IMR-90 (cell line): ENCODE data around the gene COPS2. TPM values are rescaled to one million over a fixed set of nuclear protein-coding genes. Genes with fewer than 3 reads are reported as not detected.

Experiments used
- ATAC-seq: fragments of 200-7000 bp; cut with Tn5 transposase; 2 replicates; pipeline ENCODE4 v1.9.1; 2020; ENCODE audit warnings: low read depth, mild to moderate bottlenecking, moderate library complexity
- BruUV-seq: library from RNA; stranded (reverse); fragments of 400-500 nt; replicated peaks from 2 replicates; lab custom pipeline; 2021; lab: Mats Ljungman, UMichigan
- CTCF ChIA-PET: fragments of 300-600 bp; formaldehyde crosslinking; extraction: SDS; loops from one replicate; lab custom pipeline; 2021; ENCODE audit warnings: antibody characterized with exemption; lab: Yijun Ruan, JAX
- POLR2A ChIA-PET: fragments of 300-600 bp; sonication (Branson Sonifier 250); formaldehyde crosslinking; loops from one replicate; lab custom pipeline; 2022; ENCODE audit warnings: antibody characterized with exemption; ENCODE audit not compliant: unreplicated experiment; lab: Charles Lee
- DNase-seq: peaks from one replicate; pipeline ENCODE4 v3.0.0; 2013
- H2AFZ ChIP-seq: replicated peaks from 2 replicates; pipeline ENCODE3; 2013; ENCODE audit warnings: low read length, mild to moderate bottlenecking; ENCODE audit not compliant: poor library complexity
- H2AK5ac ChIP-seq: 2 replicates; pipeline ENCODE4 v1.6.1; 2013; ENCODE audit warnings: low read depth, low read length, inconsistent platforms
- H2AK9ac ChIP-seq: replicated peaks from 2 replicates; pipeline ENCODE3; 2013; ENCODE audit warnings: mild to moderate bottlenecking, low read depth, low read length, moderate library complexity; ENCODE audit not compliant: poor library complexity
- H2BK120ac ChIP-seq: 2 replicates; pipeline ENCODE4 v1.6.1; 2013; ENCODE audit warnings: low read depth, low read length, inconsistent platforms
- H2BK15ac ChIP-seq: 3 replicates; pipeline ENCODE4 v1.6.1; 2013; ENCODE audit warnings: low read depth, low read length, inconsistent platforms
- H2BK20ac ChIP-seq: 2 replicates; pipeline ENCODE4 v1.6.1; 2013; ENCODE audit warnings: low read depth, mild to moderate bottlenecking, inconsistent platforms, low read length, moderate library complexity
- H2BK5ac ChIP-seq: 2 replicates; pipeline ENCODE4 v1.6.1; 2013; ENCODE audit warnings: mild to moderate bottlenecking, low read depth, low read length, inconsistent platforms; ENCODE audit not compliant: poor library complexity, severe bottlenecking
- H3K14ac ChIP-seq: replicated peaks from 2 replicates; pipeline ENCODE4 v1.6.1; 2013; ENCODE audit warnings: low read depth, low read length, inconsistent platforms
- H3K18ac ChIP-seq: 2 replicates; pipeline ENCODE4 v1.6.1; 2013; ENCODE audit warnings: low read depth, low read length, control low read depth
- H3K23ac ChIP-seq: 2 replicates; pipeline ENCODE4 v1.6.1; 2013; ENCODE audit warnings: low read depth, low read length, inconsistent platforms
- H3K27ac ChIP-seq: 2 replicates; pipeline ENCODE4 v1.5.1; 2013; ENCODE audit warnings: mild to moderate bottlenecking, control low read depth, low read length; ENCODE audit not compliant: insufficient read depth
- H3K27me3 ChIP-seq: 2 replicates; pipeline ENCODE4 v1.6.1; 2013; ENCODE audit warnings: low read length; ENCODE audit not compliant: control insufficient read depth, insufficient read depth
- H3K36me3 ChIP-seq: 2 replicates; pipeline ENCODE4 v1.6.1; 2013; ENCODE audit warnings: low read length, mixed read lengths; ENCODE audit not compliant: control insufficient read depth, insufficient read depth
- H3K4ac ChIP-seq: 2 replicates; pipeline ENCODE4 v1.6.1; 2013; ENCODE audit warnings: low read depth, low read length, inconsistent platforms
- H3K4me1 ChIP-seq: 2 replicates; pipeline ENCODE4 v1.6.1; 2013; ENCODE audit warnings: low read length, mixed read lengths; ENCODE audit not compliant: control insufficient read depth, insufficient read depth
- H3K4me2 ChIP-seq: 2 replicates; pipeline ENCODE4 v1.6.1; 2013; ENCODE audit warnings: low read depth, mild to moderate bottlenecking, control low read depth, low read length, moderate library complexity
- H3K4me3 ChIP-seq: 2 replicates; pipeline ENCODE4 v1.5.1; 2013; ENCODE audit warnings: low read depth, mild to moderate bottlenecking, control low read depth, low read length, moderate library complexity; ENCODE audit not compliant: insufficient read depth
- H3K56ac ChIP-seq: 2 replicates; pipeline ENCODE4 v1.6.1; 2013; ENCODE audit warnings: low read length, inconsistent platforms; ENCODE audit not compliant: insufficient read depth; ENCODE audit errors: extremely low read depth
- H3K79me1 ChIP-seq, 2 experiments: 2 replicates each; pipeline ENCODE4 v1.6.1; 2013; ENCODE audit warnings: low read length in 2 of 2, inconsistent platforms in 1 of 2, low read depth in 1 of 2
- H3K9ac ChIP-seq: 2 replicates; pipeline ENCODE4 v1.6.1; 2013; ENCODE audit warnings: low read depth, low read length, control low read depth
- H3K9me1 ChIP-seq: 2 replicates; pipeline ENCODE4 v1.6.1; 2013; ENCODE audit warnings: low read length, inconsistent platforms; ENCODE audit not compliant: insufficient read depth
- H3K9me3 ChIP-seq: 2 replicates; pipeline ENCODE4 v1.6.1; 2013; ENCODE audit warnings: low read length; ENCODE audit not compliant: control insufficient read depth, insufficient read depth
- H4K20me1 ChIP-seq: 2 replicates; pipeline ENCODE4 v1.6.1; 2013; ENCODE audit warnings: low read length, inconsistent platforms; ENCODE audit not compliant: insufficient read depth
- H4K5ac ChIP-seq: 2 replicates; pipeline ENCODE4 v1.6.1; 2013; ENCODE audit warnings: mild to moderate bottlenecking, low read depth, low read length, control low read depth
- H4K8ac ChIP-seq, 2 experiments: 2 replicates each; pipeline ENCODE4 v1.6.1; 2013; ENCODE audit warnings: low read depth in 2 of 2, low read length in 2 of 2, control low read depth in 1 of 2, inconsistent platforms in 1 of 2
- H4K91ac ChIP-seq: 2 replicates; pipeline ENCODE4 v1.6.1; 2013; ENCODE audit warnings: low read depth, low read length, inconsistent platforms; ENCODE audit not compliant: insufficient read depth
- BHLHE40 ChIP-seq: fragments of 150-350 bp; IDR thresholded peaks from 2 replicates; pipeline ENCODE4 v1.6.1; 2016; ENCODE audit warnings: mild to moderate bottlenecking, low read depth, low read length
- CEBPB ChIP-seq: IDR thresholded peaks from 2 replicates; pipeline ENCODE4 v1.6.1; 2012; ENCODE audit warnings: low read depth, low read length, improper control_type of control experiment
- CHD1 ChIP-seq: IDR thresholded peaks from 2 replicates; pipeline ENCODE4 v1.6.1; 2012; ENCODE audit warnings: low read depth, low read length, improper control_type of control experiment
- MAFK ChIP-seq: IDR thresholded peaks from 2 replicates; pipeline ENCODE4 v1.6.1; 2012; ENCODE audit warnings: low read depth, low read length, improper control_type of control experiment
- MAZ ChIP-seq: IDR thresholded peaks from 2 replicates; pipeline ENCODE4 v1.6.1; 2012; ENCODE audit warnings: low read depth, mild to moderate bottlenecking, low read length, improper control_type of control experiment, moderate library complexity, borderline replicate concordance
- MXI1 ChIP-seq: IDR thresholded peaks from 2 replicates; pipeline ENCODE4 v1.6.1; 2012; ENCODE audit warnings: low read depth, mild to moderate bottlenecking, low read length, moderate library complexity, borderline replicate concordance
- NFE2L2 ChIP-seq: fragments of 150-350 bp; IDR thresholded peaks from 2 replicates; pipeline ENCODE4 v1.6.1; 2016; ENCODE audit warnings: low read depth, mild to moderate bottlenecking, low read length
- POLR2A ChIP-seq: IDR thresholded peaks from 2 replicates; pipeline ENCODE4 v1.6.1; 2012; ENCODE audit warnings: mild to moderate bottlenecking, low read depth, low read length
- RAD21 ChIP-seq: IDR thresholded peaks from 2 replicates; pipeline ENCODE4 v1.6.1; 2012; ENCODE audit warnings: low read length, improper control_type of control experiment
- RFX5 ChIP-seq: IDR thresholded peaks from 2 replicates; pipeline ENCODE4 v1.8.0; 2012; ENCODE audit warnings: low read depth, mild to moderate bottlenecking, low read length, moderate library complexity
- SMC3 ChIP-seq: fragments of 150-350 bp; IDR thresholded peaks from 2 replicates; pipeline ENCODE4 v1.6.1; 2016; ENCODE audit warnings: low read depth, mild to moderate bottlenecking, antibody characterized with exemption, low read length, moderate library complexity
- WGBS, 2 experiments: methylation state at CpG; one replicate each; pipeline versions ENCODE4 v1.1.5 to v1.1.7; 2013; ENCODE audit warnings: missing lambda C conversion rate in 2 of 2; ENCODE audit not compliant: insufficient read length in 1 of 2; ENCODE audit errors: extremely low coverage in 2 of 2; 5-methylcytosine and 5-hydroxymethylcytosine counted together
- dilution Hi-C: fragments of 300-500 bp; cut with HindIII; formaldehyde crosslinking; loops from one replicate; pipeline ENCODE4 v1.14.3; 2018; ENCODE audit warnings: low sequenced_read_pairs; ENCODE audit not compliant: unreplicated experiment
- in situ Hi-C: fragments of 300-500 bp; cut with MboI; formaldehyde crosslinking; loops from 3 replicates; pipeline ENCODE4 v1.14.3; 2019; ENCODE audit warnings: low sequenced_read_pairs, inconsistent platforms, mixed read lengths
- intact Hi-C: fragments of 100-400 bp; cut with micrococcal nuclease; formaldehyde crosslinking; loops from 2 replicates; pipeline ENCODE4 v1.10.0; 2022
- polyA plus RNA-seq, 3 experiments: library from polyadenylated mRNA; depleted of rRNA; stranded (reverse); fragments of >200 nt; gene quantifications; 2 replicates each; pipeline ENCODE4 v1.2.3, GENCODE V29; 2012; ENCODE audit warnings: low replicate concordance in 1 of 3
- total RNA-seq: library from RNA; depleted of rRNA; stranded (reverse); fragments of >200 nt; gene quantifications from 2 replicates; pipeline ENCODE4 v1.2.3, GENCODE V29; 2012

COPS2 gene
- total and polyA plus RNA-seq, 2 of the 4 experiments (the other 2 are of a cell fraction), result 54.6 to 75.6 TPM

DNA sequence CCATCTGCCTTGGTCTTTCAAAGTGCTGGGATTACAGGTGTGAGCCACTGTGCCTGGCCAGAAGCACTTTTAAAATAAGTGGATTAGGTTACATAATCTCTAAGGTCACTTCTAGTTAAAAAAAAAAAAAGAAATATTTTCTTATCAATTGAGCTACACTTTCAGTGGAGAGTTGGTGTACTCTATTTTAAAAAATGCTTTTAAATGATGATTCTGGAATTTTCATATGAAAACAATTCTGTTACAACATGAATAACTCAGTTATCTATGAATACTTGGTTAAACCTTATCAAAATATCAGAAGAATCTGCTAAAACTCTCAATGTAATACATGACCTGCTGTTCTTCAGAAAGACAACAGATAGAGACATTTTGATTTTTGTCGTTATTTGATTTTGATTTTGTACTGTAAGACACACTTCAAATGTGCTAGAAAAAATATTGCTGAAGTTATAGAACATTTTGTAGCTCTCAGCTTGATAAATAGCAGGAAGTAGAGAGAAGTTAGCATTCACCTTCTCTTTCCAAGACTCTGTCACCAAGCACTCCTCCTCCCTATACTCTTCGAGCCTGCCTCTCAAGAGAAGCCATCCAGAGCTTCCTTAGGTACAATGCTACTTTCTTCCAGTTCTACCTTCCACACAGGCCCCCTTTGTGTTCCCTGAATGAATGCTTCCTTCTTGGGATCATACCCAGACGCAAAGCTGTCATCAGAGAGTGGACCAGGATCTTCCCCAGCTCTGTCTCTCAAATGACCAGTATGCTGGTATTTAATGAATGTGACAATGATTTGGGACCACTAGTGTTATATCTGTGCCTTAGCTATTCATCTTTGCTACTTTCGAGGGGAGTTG, 61.9 kb downstream of the COPS2 start:
- ATAC-seq (no peak), DNase-seq (no peak)
- H3K27ac ChIP-seq, result no peak overlapping the region
- H3K9me3 ChIP-seq, result no peaks in the 10 kb centered on the region
- no peak overlapping the region for H2BK20ac ChIP-seq
- H3K18ac ChIP-seq, result no peak overlapping the region
- no peaks in the 10 kb centered on the region for H3K27me3 ChIP-seq
- no peak overlapping the region for H4K91ac ChIP-seq
- no peak overlapping the region for H2BK5ac ChIP-seq
- no peaks in the 10 kb centered on the region for H3K79me1 ChIP-seq
- no peak overlapping the region for H2BK15ac ChIP-seq
- no peaks in the 10 kb centered on the region for H3K4me1 ChIP-seq
- no peak overlapping the region for H3K56ac ChIP-seq
- intact Hi-C loops (no loop called here), in situ Hi-C loops (no loop called here), dilution Hi-C loops (no loop called here)
- ChIA-PET CTCF (no interaction called here), POLR2A (no interaction called here)
- H2AK5ac ChIP-seq, result no peak overlapping the region
- H2BK120ac ChIP-seq, result no peak overlapping the region
- H4K20me1 ChIP-seq, result no peaks in the 10 kb centered on the region
- H3K4me3 ChIP-seq, result no peak overlapping the region
- no peak overlapping the region for H3K4ac ChIP-seq
- H4K8ac ChIP-seq, result no peak overlapping the region
- H2AFZ ChIP-seq, result no peak overlapping the region
- no peak overlapping the region for H3K9ac ChIP-seq
- BruUV-seq, result no TSS peak
- H3K14ac ChIP-seq, result no peak overlapping the region
- no peaks in the 10 kb centered on the region for H3K36me3 ChIP-seq
- H3K9me1 ChIP-seq, result no peaks in the 10 kb centered on the region
- no peak overlapping the region for H3K4me2 ChIP-seq
- no peak overlapping the region for H2AK9ac ChIP-seq
- no peak for TF ChIP-seq SMC3
- TF ChIP-seq CEBPB, result no peak
- TF ChIP-seq BHLHE40, result no peak
- no peak for TF ChIP-seq CHD1
- TF ChIP-seq MXI1, result no peak
- no peak for TF ChIP-seq MAZ
- TF ChIP-seq RFX5, result no peak
- TF ChIP-seq MAFK, result no peak
- TF ChIP-seq RAD21, result no peak
- TF ChIP-seq NFE2L2, result no peak
- no peak for TF ChIP-seq POLR2A
- no peak overlapping the region for H3K23ac ChIP-seq
- WGBS, 2 experiments, result 83% methylated on average over 1 of the region's 4 CpGs; no CpG with 5 or more reads in 1 of the 2 experiments
- peak overlapping the region; percentile 32; the same call in 1 of the 2 replicates for H4K5ac ChIP-seq
